Nephron progenitor cell (in vitro differentiated cells): ENCODE data around the gene MEIKIN.

Experiments
- DNase-seq: peaks from one replicate; pipeline ENCODE4 v3.0.0; 2021
- H3K27ac Mint-ChIP-seq: 2 replicates; pipeline ENCODE4 v1.8.0; 2021; ENCODE audit warnings: mild to moderate bottlenecking, moderate library complexity, mixed read lengths
- H3K27me3 Mint-ChIP-seq: 2 replicates; pipeline ENCODE4 v1.8.0; 2021; ENCODE audit warnings: mild to moderate bottlenecking, low read depth, mixed read lengths; ENCODE audit not compliant: poor library complexity
- H3K36me3 Mint-ChIP-seq: 2 replicates; pipeline ENCODE4 v1.8.0; 2021; ENCODE audit warnings: low read depth, mixed read lengths
- H3K4me1 Mint-ChIP-seq: 2 replicates; pipeline ENCODE4 v1.8.0; 2021; ENCODE audit warnings: mixed read lengths
- H3K4me3 Mint-ChIP-seq: 2 replicates; pipeline ENCODE4 v1.8.0; 2021; ENCODE audit warnings: mild to moderate bottlenecking, moderate library complexity, mixed read lengths
- H3K9me3 Mint-ChIP-seq: 2 replicates; pipeline ENCODE4 v1.8.0; 2021; ENCODE audit warnings: mild to moderate bottlenecking, moderate library complexity, mixed read lengths
- CTCF ChIP-seq: fragments of 200-600 bp; sonication (generic); IDR thresholded peaks from 2 replicates; pipeline ENCODE4 v1.5.0; 2021; ENCODE audit warnings: antibody characterized with exemption

MEIKIN gene

GRCh38 chr5:131767891-131768290 is 177.6 kb downstream of the MEIKIN start:
- DNase-seq: no peak
- Mint-ChIP-seq H3K4me1 (no peaks in the 10 kb centered on the region), H3K36me3 (peaks cover 43% of the 10 kb centered on the region), H3K27me3 (no peaks in the 10 kb centered on the region), H3K27ac (no peak overlapping the region), H3K9me3 (peaks cover 37% of the 10 kb centered on the region), H3K4me3 (no peak overlapping the region)
- no peak for TF ChIP-seq CTCF

GRCh38 chr5:131766689-131767088 is 178.8 kb downstream of the MEIKIN start:
- H3K27me3 Mint-ChIP-seq: no peaks in the 10 kb centered on the region
- peaks cover 48% of the 10 kb centered on the region for H3K9me3 Mint-ChIP-seq
- no peak overlapping the region for H3K27ac Mint-ChIP-seq
- no peak for DNase-seq
- TF ChIP-seq CTCF: no peak
- no peaks in the 10 kb centered on the region for H3K4me1 Mint-ChIP-seq
- no peak overlapping the region for H3K4me3 Mint-ChIP-seq
- H3K36me3 Mint-ChIP-seq: peaks cover 52% of the 10 kb centered on the region

- no peak for TF ChIP-seq CTCF
- Mint-ChIP-seq H3K4me3 (no peak overlapping the region), H3K36me3 (peaks cover 61% of the 10 kb centered on the region), H3K4me1 (no peaks in the 10 kb centered on the region), H3K9me3 (peaks cover 54% of the 10 kb centered on the region), H3K27me3 (no peaks in the 10 kb centered on the region), H3K27ac (no peak overlapping the region)
- no peak for DNase-seq
These were observed 180.2 kb downstream of the MEIKIN start for GRCh38 chr5:131765261-131765660.

- Mint-ChIP-seq H3K36me3 (peaks cover 65% of the 10 kb centered on the region), H3K4me1 (peaks cover 3% of the 10 kb centered on the region), H3K27ac (no peak overlapping the region), H3K4me3 (no peak overlapping the region), H3K9me3 (peaks cover 54% of the 10 kb centered on the region), H3K27me3 (no peaks in the 10 kb centered on the region)
- no peak for TF ChIP-seq CTCF
- DNase-seq: no peak
These were observed 181.5 kb downstream of the MEIKIN start for GRCh38 chr5:131763968-131764367.

- peaks cover 52% of the 10 kb centered on the region for H3K36me3 Mint-ChIP-seq
- peaks cover 42% of the 10 kb centered on the region for H3K9me3 Mint-ChIP-seq
- no peaks in the 10 kb centered on the region for H3K27me3 Mint-ChIP-seq
- DNase-seq: no peak
- no peak for TF ChIP-seq CTCF
- H3K4me3 Mint-ChIP-seq: no peak overlapping the region
- H3K27ac Mint-ChIP-seq: no peak overlapping the region
- H3K4me1 Mint-ChIP-seq: peaks cover 10% of the 10 kb centered on the region
These were observed 184.7 kb downstream of the MEIKIN start for GRCh38 chr5:131760793-131761192.

GRCh38 chr5:131759704-131760103 is 185.8 kb downstream of the MEIKIN start:
- Mint-ChIP-seq H3K4me1 (peaks cover 12% of the 10 kb centered on the region), H3K27ac (no peak overlapping the region), H3K36me3 (peaks cover 48% of the 10 kb centered on the region), H3K9me3 (peaks cover 33% of the 10 kb centered on the region), H3K27me3 (no peaks in the 10 kb centered on the region), H3K4me3 (no peak overlapping the region)
- no peak for TF ChIP-seq CTCF
- DNase-seq: no peak
